Measurements from ENCODE around the gene ECSCR. TPM values are rescaled to one million over a fixed set of nuclear protein-coding genes. Genes with fewer than 3 reads are reported as not detected.
"Not testable (repeated sequence)": the region's sequence is repeated elsewhere in the genome, so short reads cannot be mapped to it uniquely, and the experiment has no call there.

The ECSCR gene
- total and polyA plus RNA-seq, 9 donors, result 4.4 to 43.5 (median 11.1) TPM

GRCh38 chr5:139482050-139482889 is 19.7 kb upstream of the ECSCR start, which contains the start of gene STING1:
STING1 (minus strand) TSS chr5:139482758; CDS start chr5:139481704, 1,054 bp downstream.
- H3K27ac ChIP-seq, result peak within 1 kb of the TSS; percentile 94
- no peaks in the 10 kb centered on the region for H3K9me3 ChIP-seq
- WGBS, 3 donors, result 1 to 3% (median 2%) methylated on average over 19 of the region's 19 CpGs
- TF ChIP-seq CTCF (IDR thresholded peaks at IDR 0.05), result no peak
- peak; percentile 18 for TF ChIP-seq EP300 (IDR thresholded peaks at IDR 0.05)
- TF ChIP-seq POLR2A (IDR thresholded peaks at IDR 0.05), result peak; percentile 37
- H3K4me3 ChIP-seq, result peak within 1 kb of the TSS; percentile 47
- H3K36me3 ChIP-seq, result no peaks in the 10 kb centered on the region
- H3K4me1 ChIP-seq (ENCODE audit: insufficient read depth), result peaks cover 17% of the 10 kb centered on the region
- no peaks in the 10 kb centered on the region for H3K27me3 ChIP-seq
- peak; percentile 84 to 89 (median 87) for DNase-seq
- intact Hi-C loops (cut with DNase I), result no loop called here

- no peaks in the 10 kb centered on the region for H3K9me3 ChIP-seq
- H3K4me3 ChIP-seq, result peak overlapping the region; percentile 47
- H3K27ac ChIP-seq, result peak overlapping the region; percentile 94
- H3K36me3 ChIP-seq, result no peaks in the 10 kb centered on the region
- H3K4me1 ChIP-seq (ENCODE audit: insufficient read depth), result peaks cover 17% of the 10 kb centered on the region
- TF ChIP-seq POLR2A (IDR thresholded peaks at IDR 0.05) (no peak), CTCF (IDR thresholded peaks at IDR 0.05) (peak in 1 of 3 donors; percentile 9)
- intact Hi-C loops (cut with DNase I), result no loop called here
- DNase-seq, result peak in 4 of 5 donors; percentile 30 to 46 (median 46)
- no peaks in the 10 kb centered on the region for H3K27me3 ChIP-seq
- 14 to 24% (median 24%) methylated on average over 5 of the region's 5 CpGs for whole genome bisulfite sequencing, 3 donors
Observed at GRCh38 chr5:139481580-139482049, 19.1 kb upstream of the ECSCR start.

- peak; percentile 64 to 77 (median 71) for DNase-seq
- intact Hi-C loops (cut with DNase I), result no loop called here
- WGBS, 3 donors, result 20 to 35% (median 30%) methylated on average over 12 of the region's 12 CpGs
- TF ChIP-seq CTCF (IDR thresholded peaks at IDR 0.05), result no peak
- Histone ChIP-seq H3K4me3 (peak overlapping the region; percentile 47), H3K9me3 (no peaks in the 10 kb centered on the region), H3K27ac (peak overlapping the region; percentile 94), H3K4me1 (ENCODE audit: insufficient read depth) (peaks cover 17% of the 10 kb centered on the region), H3K36me3 (no peaks in the 10 kb centered on the region), H3K27me3 (no peaks in the 10 kb centered on the region)
Observed at GRCh38 chr5:139481122-139481533, 18.6 kb upstream of the ECSCR start.

GRCh38 chr5:139479729-139480128 is 17.2 kb upstream of the ECSCR start:
- H3K4me1 ChIP-seq (ENCODE audit: insufficient read depth), result peaks cover 18% of the 10 kb centered on the region
- intact Hi-C loops (cut with DNase I); H3K27me3 ChIP-seq; DNase-seq; H3K4me3 ChIP-seq; H3K27ac ChIP-seq; H3K9me3 ChIP-seq; H3K36me3 ChIP-seq: not testable (repeated sequence)
- WGBS, 3 donors, result 94 to 99% (median 97%) methylated on average over 4 of the region's 4 CpGs

- WGBS, 3 donors, result 82% methylated on average over 9 of the region's 9 CpGs
- H3K4me1 ChIP-seq (ENCODE audit: insufficient read depth), result peaks cover 18% of the 10 kb centered on the region
- not testable (repeated sequence) for H3K27ac ChIP-seq
Observed at GRCh38 chr5:139478657-139479423, 16.3 kb upstream of the ECSCR start.

More at GRCh38 chr5:139478657-139479423, 16.3 kb upstream of the ECSCR start:
- H3K27me3 ChIP-seq; H3K36me3 ChIP-seq; H3K4me3 ChIP-seq; intact Hi-C loops (cut with DNase I); DNase-seq; H3K9me3 ChIP-seq: not testable (repeated sequence)
